ENCODE results near the gene PAQR7. TPM values are rescaled to one million over a fixed set of nuclear protein-coding genes. Genes with fewer than 3 reads are reported as not detected.
A peak's percentile ranks its signal among the peaks of the same experiment; 100 is the strongest.

PAQR7 gene
- total and polyA plus RNA-seq, 2 donors, result 10.4 to 13.4 TPM

DNA sequence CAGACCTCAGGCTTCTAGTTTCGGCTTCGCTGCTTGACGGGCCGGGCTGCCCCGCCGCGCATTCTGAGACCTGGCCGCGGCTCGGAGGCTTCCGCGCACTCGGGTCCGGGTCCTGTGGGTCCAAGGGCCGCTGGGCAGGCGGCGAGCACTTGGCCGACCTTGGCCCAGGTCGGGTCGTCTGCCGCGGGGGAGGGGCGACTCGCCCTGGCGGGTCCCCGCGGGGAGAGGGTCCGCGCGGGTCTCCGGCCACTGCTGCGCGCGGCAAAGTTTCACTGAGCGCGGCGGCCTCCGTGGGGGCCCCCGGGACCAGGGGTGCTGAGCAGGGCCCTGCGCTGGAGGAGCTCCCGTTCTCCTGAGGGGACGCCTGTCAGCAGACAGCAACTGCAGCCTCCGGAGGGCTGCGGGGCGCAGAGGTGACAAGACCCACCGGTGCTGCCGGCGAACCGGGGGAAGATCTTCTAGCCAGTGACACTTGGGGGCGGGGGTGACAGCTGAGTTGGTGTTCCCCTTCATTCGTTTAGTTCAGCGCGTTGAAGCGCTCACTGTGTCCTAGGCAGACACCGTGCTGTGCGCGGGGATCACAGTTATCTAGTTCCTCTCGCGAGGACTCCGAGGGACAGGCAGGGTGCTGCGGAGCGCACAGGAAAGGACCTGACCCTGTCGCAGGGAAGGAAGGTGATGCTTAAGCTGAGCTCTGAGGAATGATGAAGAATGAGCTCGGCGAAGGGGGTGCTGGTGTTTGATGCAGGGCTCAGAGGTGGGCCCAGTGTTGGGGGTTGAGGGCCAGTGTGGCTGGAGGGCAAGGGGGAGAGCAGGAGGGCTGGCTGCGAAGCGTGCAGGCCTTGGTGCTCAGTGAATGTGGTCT is 55.0 kb downstream of the PAQR7 start:
- H3K27ac ChIP-seq (ENCODE audit: low read depth), result peak overlapping the region; percentile 81
- H3K4me3 ChIP-seq (ENCODE audit: low read depth, low read length), result peak overlapping the region; percentile 82
- DNase-seq (ENCODE audit: extremely low spot score), result no peak
- WGBS, result under 1% methylated on average over 67 of the region's 67 CpGs
- no peaks in the 10 kb centered on the region for H3K4me1 ChIP-seq (ENCODE audit: insufficient read depth)
- no peaks in the 10 kb centered on the region for H3K36me3 ChIP-seq (ENCODE audit: insufficient read depth)

GRCh38 chr1:25819491-25820246 is 55.8 kb downstream of the PAQR7 start, which contains the start of gene MTFR1L:
Gene MTFR1L, plus strand, starts transcription at chr1:25819954. Its CDS starts 3,151 bp downstream, at chr1:25823105.
- DNase-seq (ENCODE audit: extremely low spot score), result peak; percentile 84
- no peaks in the 10 kb centered on the region for H3K4me1 ChIP-seq (ENCODE audit: insufficient read depth)
- H3K36me3 ChIP-seq (ENCODE audit: insufficient read depth), result no peaks in the 10 kb centered on the region
- WGBS, result under 1% methylated on average over 64 of the region's 64 CpGs
- H3K27ac ChIP-seq (ENCODE audit: low read depth), result peak within 1 kb of the TSS; percentile 81
- H3K4me3 ChIP-seq (ENCODE audit: low read depth, low read length), result peak within 1 kb of the TSS; percentile 82

GRCh38 chr1:25818569-25818968 is 56.9 kb downstream of the PAQR7 start:
- Histone ChIP-seq H3K4me1 (ENCODE audit: insufficient read depth) (no peaks in the 10 kb centered on the region), H3K4me3 (ENCODE audit: low read depth, low read length) (no peak overlapping the region), H3K27ac (ENCODE audit: low read depth) (no peak overlapping the region), H3K36me3 (ENCODE audit: insufficient read depth) (no peaks in the 10 kb centered on the region)
- 53% methylated on average over 6 of the region's 6 CpGs for WGBS
- DNase-seq (ENCODE audit: extremely low spot score), result no peak

- no peak overlapping the region for H3K4me3 ChIP-seq (ENCODE audit: low read depth, low read length)
- no peak for DNase-seq (ENCODE audit: extremely low spot score)
- no peaks in the 10 kb centered on the region for H3K36me3 ChIP-seq (ENCODE audit: insufficient read depth)
- WGBS, result 44% methylated on average over 8 of the region's 8 CpGs
- no peaks in the 10 kb centered on the region for H3K4me1 ChIP-seq (ENCODE audit: insufficient read depth)
- H3K27ac ChIP-seq (ENCODE audit: low read depth), result no peak overlapping the region
Observed at GRCh38 chr1:25817840-25818501, 57.5 kb downstream of the PAQR7 start.

GRCh38 chr1:25816112-25816718 is 59.3 kb downstream of the PAQR7 start:
- 83% methylated on average over 15 of the region's 15 CpGs for WGBS
- Histone ChIP-seq H3K4me3 (ENCODE audit: low read depth, low read length) (no peak overlapping the region), H3K36me3 (ENCODE audit: insufficient read depth) (no peaks in the 10 kb centered on the region), H3K4me1 (ENCODE audit: insufficient read depth) (no peaks in the 10 kb centered on the region), H3K27ac (ENCODE audit: low read depth) (no peak overlapping the region)
- no peak for DNase-seq (ENCODE audit: extremely low spot score)

- 92% methylated on average over 24 of the region's 24 CpGs for WGBS
- Histone ChIP-seq H3K27ac (ENCODE audit: low read depth) (no peak overlapping the region), H3K4me1 (ENCODE audit: insufficient read depth) (no peaks in the 10 kb centered on the region), H3K36me3 (ENCODE audit: insufficient read depth) (no peaks in the 10 kb centered on the region), H3K4me3 (ENCODE audit: low read depth, low read length) (no peak overlapping the region)
- DNase-seq (ENCODE audit: extremely low spot score), result no peak
Observed at GRCh38 chr1:25815208-25816111, 60.0 kb downstream of the PAQR7 start.

DNA sequence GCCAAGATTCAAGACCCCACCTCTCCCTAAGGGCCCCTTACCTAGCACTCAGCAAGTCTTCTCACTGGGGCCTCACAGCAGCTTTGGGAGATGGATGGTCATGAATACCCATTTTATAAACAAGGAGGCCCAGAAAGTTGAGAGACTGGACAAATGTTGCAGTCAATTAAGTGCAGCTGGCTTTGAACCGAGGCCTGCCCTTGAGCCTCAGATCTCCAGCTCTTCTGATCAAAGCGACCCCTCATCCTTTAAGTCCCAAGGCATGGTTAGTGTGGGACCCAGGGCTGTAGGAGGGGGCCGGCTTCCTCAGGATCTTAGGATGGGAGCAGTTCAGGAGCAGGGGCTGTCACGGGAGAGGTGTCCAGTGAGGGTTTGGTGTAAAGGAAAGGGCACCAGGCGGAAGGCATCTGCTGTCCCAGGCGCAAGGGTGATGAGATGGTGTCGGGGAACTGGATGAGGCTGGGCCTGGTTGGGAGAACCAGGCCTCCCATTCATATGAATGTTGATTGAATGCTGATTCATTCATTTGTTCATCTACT is 60.9 kb downstream of the PAQR7 start:
- Histone ChIP-seq H3K4me1 (ENCODE audit: insufficient read depth) (no peaks in the 10 kb centered on the region), H3K36me3 (ENCODE audit: insufficient read depth) (no peaks in the 10 kb centered on the region), H3K27ac (ENCODE audit: low read depth) (no peak overlapping the region), H3K4me3 (ENCODE audit: low read depth, low read length) (no peak overlapping the region)
- WGBS, result 79% methylated on average over 7 of the region's 7 CpGs
- no peak for DNase-seq (ENCODE audit: extremely low spot score)

GRCh38 chr1:25813734-25814471 is 61.6 kb downstream of the PAQR7 start:
- Histone ChIP-seq H3K27ac (ENCODE audit: low read depth) (no peak overlapping the region), H3K4me3 (ENCODE audit: low read depth, low read length) (no peak overlapping the region), H3K4me1 (ENCODE audit: insufficient read depth) (no peaks in the 10 kb centered on the region), H3K36me3 (ENCODE audit: insufficient read depth) (no peaks in the 10 kb centered on the region)
- WGBS, result 89% methylated on average over 24 of the region's 24 CpGs
- DNase-seq (ENCODE audit: extremely low spot score), result no peak

DNA sequence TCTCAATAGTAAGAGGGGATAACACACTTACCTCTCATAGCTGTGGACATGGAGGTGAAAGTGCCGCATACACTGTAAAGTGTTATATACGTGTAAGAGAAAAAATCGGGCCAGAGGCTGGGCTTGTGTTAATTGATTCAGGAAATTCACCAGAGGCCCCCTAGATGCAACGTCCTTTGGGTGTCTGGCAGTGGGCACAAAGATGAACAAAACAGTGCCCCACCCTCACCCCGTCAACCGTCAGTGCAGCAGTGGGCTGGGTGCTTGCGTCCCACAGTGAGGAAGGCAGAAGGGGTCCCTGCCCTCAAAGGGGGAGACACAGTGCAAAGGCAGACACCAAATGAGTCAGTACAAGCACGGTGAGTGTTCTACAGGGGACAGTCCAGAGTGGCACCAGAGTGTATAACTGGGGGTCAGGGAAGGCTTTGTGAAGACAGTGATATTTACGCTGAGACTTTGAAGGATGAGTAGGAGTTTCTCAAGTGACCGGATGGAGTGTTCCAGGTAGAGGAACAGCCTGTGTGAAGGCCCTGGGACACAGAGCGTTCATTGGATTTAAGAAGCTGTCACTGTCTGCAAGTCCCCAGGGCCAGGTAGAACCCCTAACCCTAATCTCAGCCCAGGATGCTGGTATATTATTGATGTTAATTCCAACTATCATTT is 62.3 kb downstream of the PAQR7 start:
- no peaks in the 10 kb centered on the region for H3K4me1 ChIP-seq (ENCODE audit: insufficient read depth)
- no peak overlapping the region for H3K4me3 ChIP-seq (ENCODE audit: low read depth, low read length)
- DNase-seq (ENCODE audit: extremely low spot score), result no peak
- H3K27ac ChIP-seq (ENCODE audit: low read depth), result no peak overlapping the region
- 82% methylated on average over 11 of the region's 11 CpGs for WGBS
- H3K36me3 ChIP-seq (ENCODE audit: insufficient read depth), result no peaks in the 10 kb centered on the region
